ENCODE data around the gene LHPP.

- TF ChIP-seq CTCF (conservative IDR thresholded peaks at IDR 0.05) (no peak), ZFX (IDR thresholded peaks at IDR 0.05) (no peak)
Observed at GRCh38 chr10:124641282-124642087, 179.9 kb downstream of the LHPP start.
